ENCODE measurements around the gene RASSF6. TPM values are rescaled to one million over a fixed set of nuclear protein-coding genes. Genes with fewer than 3 reads are reported as not detected.
A peak's percentile ranks its signal among the peaks of the same experiment; 100 is the strongest.
"Not testable (repeated sequence)": the region's sequence is repeated elsewhere in the genome, so short reads cannot be mapped to it uniquely, and the experiment has no call there.

The RASSF6 gene
- total and polyA plus RNA-seq, 11 donors: 0.11 TPM; not detected in 10

DNA sequence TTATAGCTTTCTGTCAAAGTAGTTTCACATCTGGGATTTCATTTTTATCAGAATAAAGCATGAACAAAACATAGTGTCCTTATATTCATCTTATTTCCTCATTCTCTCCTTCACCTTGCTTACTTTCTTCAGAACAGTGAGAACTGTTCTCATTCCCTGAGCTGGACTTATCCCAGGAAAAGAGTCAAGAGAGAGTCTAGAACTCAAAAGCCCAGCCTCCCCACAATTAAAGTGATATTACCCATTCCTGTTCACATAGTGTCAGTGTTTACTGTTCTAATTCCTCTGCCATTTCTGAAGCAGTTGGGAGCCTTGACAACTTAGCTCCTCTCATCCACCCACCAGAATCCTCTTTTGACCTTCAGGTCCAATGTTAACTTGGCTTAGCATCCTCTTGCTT lies 42.9 kb downstream of the RASSF6 start:
- Histone ChIP-seq H3K36me3 (no peaks in the 10 kb centered on the region), H3K27me3 (peaks cover 0 to 3% (median 0%) of the 10 kb centered on the region in 9 donors), H3K4me1 (no peaks in the 10 kb centered on the region), H3K9me3 (no peaks in the 10 kb centered on the region), H3K27ac (no peak overlapping the region), H3K4me3 (no peak overlapping the region)
- intact Hi-C loops (cut with DNase I): no loop called here
- DNase-seq (no peak), ATAC-seq (no peak)
- TF ChIP-seq POLR2A (IDR thresholded peaks at IDR 0.05): no peak
- TF ChIP-seq, protein P1, sequence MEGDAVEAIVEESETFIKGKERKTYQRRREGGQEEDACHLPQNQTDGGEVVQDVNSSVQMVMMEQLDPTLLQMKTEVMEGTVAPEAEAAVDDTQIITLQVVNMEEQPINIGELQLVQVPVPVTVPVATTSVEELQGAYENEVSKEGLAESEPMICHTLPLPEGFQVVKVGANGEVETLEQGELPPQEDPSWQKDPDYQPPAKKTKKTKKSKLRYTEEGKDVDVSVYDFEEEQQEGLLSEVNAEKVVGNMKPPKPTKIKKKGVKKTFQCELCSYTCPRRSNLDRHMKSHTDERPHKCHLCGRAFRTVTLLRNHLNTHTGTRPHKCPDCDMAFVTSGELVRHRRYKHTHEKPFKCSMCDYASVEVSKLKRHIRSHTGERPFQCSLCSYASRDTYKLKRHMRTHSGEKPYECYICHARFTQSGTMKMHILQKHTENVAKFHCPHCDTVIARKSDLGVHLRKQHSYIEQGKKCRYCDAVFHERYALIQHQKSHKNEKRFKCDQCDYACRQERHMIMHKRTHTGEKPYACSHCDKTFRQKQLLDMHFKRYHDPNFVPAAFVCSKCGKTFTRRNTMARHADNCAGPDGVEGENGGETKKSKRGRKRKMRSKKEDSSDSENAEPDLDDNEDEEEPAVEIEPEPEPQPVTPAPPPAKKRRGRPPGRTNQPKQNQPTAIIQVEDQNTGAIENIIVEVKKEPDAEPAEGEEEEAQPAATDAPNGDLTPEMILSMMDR (IDR thresholded peaks at IDR 0.05): no peak

DNA sequence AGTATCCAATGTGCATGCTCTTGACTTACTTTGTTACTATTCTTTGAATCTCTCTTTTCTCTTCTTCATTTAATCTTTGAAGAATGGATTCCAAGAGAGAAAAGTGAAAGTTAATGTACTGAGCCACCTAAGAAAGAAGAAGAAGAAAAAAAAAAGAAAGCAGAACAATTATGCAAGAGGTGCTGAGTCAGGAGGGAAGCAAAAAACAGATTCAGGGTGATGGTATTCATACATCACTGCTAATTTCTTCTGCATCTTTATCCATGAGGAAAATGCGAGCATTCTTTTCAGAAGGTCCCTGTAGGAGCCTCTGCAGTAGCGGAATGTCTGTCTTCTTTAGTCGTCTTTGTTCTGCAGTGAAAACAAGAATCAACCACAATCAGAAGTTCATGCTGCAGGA lies 43.9 kb downstream of the RASSF6 start:
- no peak overlapping the region for H3K27ac ChIP-seq
- DNase-seq (no peak), ATAC-seq (no peak)
- no peaks in the 10 kb centered on the region for H3K4me1 ChIP-seq
- H3K27me3 ChIP-seq: peaks cover 0 to 2% (median 0%) of the 10 kb centered on the region in 9 donors
- no peaks in the 10 kb centered on the region for H3K9me3 ChIP-seq
- H3K36me3 ChIP-seq: no peaks in the 10 kb centered on the region
- intact Hi-C loops (cut with DNase I): no loop called here
- TF ChIP-seq, protein P1 (IDR thresholded peaks at IDR 0.05): no peak
- no peak for TF ChIP-seq POLR2A (IDR thresholded peaks at IDR 0.05)
- no peak overlapping the region for H3K4me3 ChIP-seq
- WGBS, 4 donors: 70 to 78% (median 74%) methylated on average over 3 of the region's 3 CpGs

DNA sequence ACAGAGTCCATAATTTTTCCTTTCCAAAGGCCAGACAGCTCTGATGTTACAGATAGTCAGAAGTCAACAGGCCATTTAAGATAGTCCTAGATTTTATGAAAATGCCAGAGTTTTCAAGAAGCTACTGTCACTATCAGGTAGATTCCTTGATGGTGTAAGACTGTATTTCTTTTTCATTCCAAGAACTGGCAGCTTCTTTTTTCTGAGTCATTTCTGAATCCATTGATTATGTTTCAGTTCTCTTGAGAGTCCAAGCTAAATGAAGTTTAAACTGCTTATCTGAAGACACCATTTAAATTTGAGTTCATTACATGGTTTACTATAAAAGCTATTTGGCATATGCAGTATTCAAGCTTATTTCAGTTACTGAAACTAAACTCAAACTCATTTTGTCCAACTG lies 44.6 kb downstream of the RASSF6 start:
- DNase-seq: no peak
- intact Hi-C loops (cut with DNase I): no loop called here
- no peak for TF ChIP-seq POLR2A (IDR thresholded peaks at IDR 0.05)
- TF ChIP-seq, protein P1 (IDR thresholded peaks at IDR 0.05): no peak
- Histone ChIP-seq H3K4me1 (no peaks in the 10 kb centered on the region), H3K36me3 (no peaks in the 10 kb centered on the region), H3K9me3 (no peaks in the 10 kb centered on the region), H3K27ac (no peak overlapping the region), H3K4me3 (no peak overlapping the region), H3K27me3 (no peaks in the 10 kb centered on the region)
- no peak for ATAC-seq

DNA sequence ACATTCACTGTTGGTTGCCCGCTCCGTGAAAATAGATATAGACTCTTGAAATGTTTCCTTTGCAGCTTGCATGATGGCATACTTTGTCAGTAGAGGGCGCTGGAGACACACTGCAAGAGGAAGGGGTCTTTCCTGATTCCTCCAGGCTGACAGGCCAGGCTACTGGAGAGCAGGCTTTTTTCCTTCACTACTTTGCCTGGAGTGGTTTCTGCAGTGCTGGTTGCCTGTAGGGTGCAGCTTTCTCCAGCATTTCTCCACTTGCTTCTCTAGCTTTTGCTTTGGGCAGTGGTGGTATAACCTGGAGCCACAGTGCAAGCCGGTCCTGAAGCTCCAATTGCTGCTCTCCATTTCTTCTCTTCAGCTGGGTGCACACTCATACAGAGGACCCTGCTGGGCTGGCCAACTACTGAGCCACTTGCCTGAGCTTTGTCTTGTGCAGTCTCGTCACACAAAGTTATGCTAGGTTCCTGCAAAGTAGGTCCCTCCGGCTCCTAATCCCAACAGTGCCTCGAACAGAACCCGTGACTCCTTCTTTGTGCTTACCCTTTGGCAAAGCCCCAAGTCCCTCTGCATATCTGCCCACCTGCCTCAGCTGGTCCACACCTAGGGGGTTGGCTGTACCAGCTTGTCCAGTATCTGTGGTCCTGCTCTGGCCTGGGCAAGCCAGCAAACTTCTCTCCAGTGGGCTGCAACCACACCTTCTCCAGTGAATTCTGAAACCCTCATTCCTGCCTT lies 46.3 kb downstream of the RASSF6 start:
- Histone ChIP-seq H3K4me3 (no peak overlapping the region), H3K4me1 (no peaks in the 10 kb centered on the region), H3K9me3 (no peaks in the 10 kb centered on the region), H3K36me3 (no peaks in the 10 kb centered on the region), H3K27ac (no peak overlapping the region), H3K27me3 (peaks cover 0 to 4% (median 0%) of the 10 kb centered on the region in 9 donors)
- peak in 3 of 4 donors; percentile 34 to 39 (median 34) for ATAC-seq
- TF ChIP-seq POLR2A (IDR thresholded peaks at IDR 0.05): no peak
- TF ChIP-seq, protein P1 (IDR thresholded peaks at IDR 0.05): peak; percentile 26 to 67 (median 50)
- peak in 3 of 5 donors; percentile 23 to 30 (median 26) for DNase-seq
- 58 to 60% (median 60%) methylated on average over 8 of the region's 8 CpGs for WGBS, 4 donors
- intact Hi-C loops (cut with DNase I): loop anchor here in 1 of 10 donors (5.0 kb wide), 1 partner anchor 78 kb away; no protein-coding TSS in a partner anchor

DNA sequence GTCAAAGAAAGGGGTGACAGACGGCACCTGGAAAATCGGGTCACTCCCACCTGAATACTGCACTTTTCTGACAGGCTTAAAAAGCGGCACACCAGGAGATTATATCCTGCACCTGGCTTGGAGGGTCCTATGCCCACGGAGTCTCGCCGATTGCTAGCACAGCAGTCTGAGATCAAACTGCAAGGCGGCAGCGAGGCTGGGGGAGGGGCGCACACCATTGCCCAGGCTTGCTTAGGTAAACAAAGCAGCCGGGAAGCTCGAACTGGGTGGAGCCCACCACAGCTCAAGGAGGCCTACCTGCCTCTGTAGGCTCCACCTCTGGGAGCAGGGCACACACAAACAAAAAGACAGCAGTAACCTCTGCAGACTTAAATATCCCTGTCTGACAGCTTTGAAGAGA lies 69.4 kb downstream of the RASSF6 start:
- H3K36me3 ChIP-seq; ATAC-seq; H3K4me3 ChIP-seq; H3K27me3 ChIP-seq; H3K9me3 ChIP-seq; intact Hi-C loops (cut with DNase I); DNase-seq; H3K27ac ChIP-seq; H3K4me1 ChIP-seq: not testable (repeated sequence)
- WGBS, 4 donors: 90 to 96% (median 92%) methylated on average over 9 to 11 of the region's 11 CpGs

Data from heart left ventricle (tissue), 16 donors.